ENCODE measurements around the gene GABRB3.

GRCh38 chr15:26702381-26702780 is 70.5 kb downstream of the GABRB3 start:
- TF ChIP-seq CTCF (IDR thresholded peaks at IDR 0.05) = no peak
- TF ChIP-seq POLR2A (IDR thresholded peaks at IDR 0.05) = no peak

Data from Peyer's patch (tissue), 4 donors.